T-cell (primary cell): ENCODE data around the gene KDELR1. TPM values are rescaled to one million over a fixed set of nuclear protein-coding genes. Genes with fewer than 3 reads are reported as not detected.

Experiments used
- ATAC-seq, 4 experiments: fragments of 200-7000 bp in 3 of 4; fragments of 150-1000 bp in 1 of 4; cut with Tn5 transposase; replicated peaks in 1 of 4; 1 replicate in 3 of 4; 2 replicates in 1 of 4; pipeline ENCODE4 v1.10.0; 2021; ENCODE audit warnings: moderate library complexity in 3 of 4, mild to moderate bottlenecking in 2 of 4, moderate number of reproducible peaks in 1 of 4
- CTCF ChIA-PET, 2 donors: fragments of 300-600 bp; sonication (Branson Sonifier 250); formaldehyde crosslinking; loops; one replicate each; lab custom pipeline; 2022; ENCODE audit warnings: antibody characterized with exemption in 2 of 2; lab: Charles Lee
- POLR2A ChIA-PET, 2 donors: fragments of 300-600 bp; sonication (Branson Sonifier 250); formaldehyde crosslinking; loops; one replicate each; lab custom pipeline; 2022; ENCODE audit warnings: antibody characterized with exemption in 2 of 2; lab: Charles Lee
- DNase-seq, 35 experiments: peaks; one replicate each; pipeline versions ENCODE4 v3.0.0 to v3.0.0-alpha.2; 2013 to 2023
- H3K27ac ChIP-seq: one replicate; pipeline ENCODE4 v1.5.1; 2013; ENCODE audit warnings: low read length
- H3K27me3 ChIP-seq, 2 experiments: replicated peaks in 1 of 2; 1 replicate in 1 of 2; 2 replicates in 1 of 2; pipeline versions ENCODE4 v1.6.1 to v1.7.0; 2013; ENCODE audit warnings: low read length in 1 of 2, mixed read lengths in 1 of 2; ENCODE audit not compliant: control insufficient read depth in 2 of 2, insufficient read depth in 2 of 2; ENCODE audit errors: extremely low read depth in 1 of 2
- H3K36me3 ChIP-seq, 2 donors: 1 replicate in 1 of 2; 2 replicates in 1 of 2; pipeline versions ENCODE4 v1.6.1 to v1.7.0; 2013; ENCODE audit warnings: low read length in 1 of 2; ENCODE audit not compliant: control insufficient read depth in 2 of 2, insufficient read depth in 1 of 2; ENCODE audit errors: extremely low read depth in 1 of 2
- H3K4me1 ChIP-seq, 2 experiments: 1 replicate in 1 of 2; 2 replicates in 1 of 2; pipeline versions ENCODE4 v1.6.1 to v1.7.0; 2013; ENCODE audit warnings: low read length in 2 of 2, mixed read lengths in 1 of 2; ENCODE audit not compliant: insufficient read depth in 2 of 2, control insufficient read depth in 1 of 2; ENCODE audit errors: extremely low read depth in 1 of 2
- H3K4me3 ChIP-seq, 2 donors: 1 replicate in 1 of 2; 2 replicates in 1 of 2; pipeline versions ENCODE4 v1.5.1 to v1.7.0; 2013; ENCODE audit warnings: mild to moderate bottlenecking in 2 of 2, low read length in 1 of 2, moderate library complexity in 1 of 2; ENCODE audit not compliant: control insufficient read depth in 1 of 2; ENCODE audit errors: extremely low read depth in 1 of 2
- H3K9me3 ChIP-seq: 2 replicates; pipeline ENCODE4 v1.7.0; 2013
- H3K27ac Mint-ChIP-seq, 2 donors: one replicate each; pipeline ENCODE4 v1.8.0; 2020 to 2021; ENCODE audit warnings: mild to moderate bottlenecking in 2 of 2, mixed read lengths in 2 of 2
- H3K27me3 Mint-ChIP-seq, 2 donors: one replicate each; pipeline ENCODE4 v1.8.0; 2021 to 2022; ENCODE audit warnings: mixed read lengths in 2 of 2
- H3K36me3 Mint-ChIP-seq: one replicate; pipeline ENCODE4 v1.8.0; 2021; ENCODE audit warnings: mixed read lengths
- H3K4me1 Mint-ChIP-seq, 3 donors: one replicate each; pipeline ENCODE4 v1.8.0; 2020 to 2022; ENCODE audit warnings: mixed read lengths in 3 of 3, mild to moderate bottlenecking in 1 of 3
- H3K4me3 Mint-ChIP-seq, 3 donors: one replicate each; pipeline ENCODE4 v1.8.0; 2020 to 2022; ENCODE audit warnings: mild to moderate bottlenecking in 3 of 3, mixed read lengths in 3 of 3, moderate library complexity in 3 of 3
- H3K9me3 Mint-ChIP-seq, 3 donors: one replicate each; pipeline ENCODE4 v1.8.0; 2020 to 2022; ENCODE audit warnings: mixed read lengths in 3 of 3
- WGBS: methylation state at CpG from one replicate; pipeline ENCODE4 v1.1.5; 2013; ENCODE audit warnings: missing lambda C conversion rate; ENCODE audit not compliant: insufficient coverage; 5-methylcytosine and 5-hydroxymethylcytosine counted together
- total RNA-seq, 35 experiments: library from RNA in 6 of 35; stranded (reverse) in 6 of 35; fragments of 120-200 nt in 1 of 35; gene quantifications; one replicate each; pipeline versions ENCODE4 v1.2.1 to v1.2.4 and lab custom pipeline; 2013 to 2026

The KDELR1 gene
- total RNA-seq, 5 donors from 2014 or later (not counting 1 experiment from before 2014, with no cell fraction given): 40.9 to 55.9 (median 47.5) TPM

- no peaks in the 10 kb centered on the region for H3K9me3 Mint-ChIP-seq
- Histone ChIP-seq H3K36me3 (peaks cover 21 to 37% of the 10 kb centered on the region in 2 donors), H3K9me3 (no peaks in the 10 kb centered on the region), H3K4me3 (no peak overlapping the region), H3K27ac (no peak overlapping the region), H3K27me3 (no peaks in the 10 kb centered on the region), H3K4me1 (no peaks in the 10 kb centered on the region)
- CTCF ChIA-PET: no interaction called here
- no peaks in the 10 kb centered on the region for H3K4me1 Mint-ChIP-seq
- no peak for DNase-seq
- no peak overlapping the region for H3K27ac Mint-ChIP-seq
- no peaks in the 10 kb centered on the region for H3K27me3 Mint-ChIP-seq
- POLR2A ChIA-PET: interaction anchor here in 1 of 2 donors (0.6 kb wide), 1 partner anchor 834 kb away, joined by 8 read pairs; no protein-coding TSS in a partner anchor
- ATAC-seq: no peak
- peaks cover 32% of the 10 kb centered on the region for H3K36me3 Mint-ChIP-seq
- WGBS: 80% methylated on average over 1 of the region's 8 CpGs
- H3K4me3 Mint-ChIP-seq: no peak overlapping the region
These were observed 9.1 kb downstream of the KDELR1 start for GRCh38 chr19:48382286-48382685.

- H3K27ac ChIP-seq: no peak overlapping the region
- POLR2A ChIA-PET: interaction anchor here in 1 of 2 donors (0.6 kb wide), 1 partner anchor 834 kb away, joined by 8 read pairs; no protein-coding TSS in a partner anchor
- CTCF ChIA-PET: no interaction called here
- no peaks in the 10 kb centered on the region for H3K4me1 Mint-ChIP-seq
- no peaks in the 10 kb centered on the region for H3K27me3 Mint-ChIP-seq
- H3K9me3 ChIP-seq: no peaks in the 10 kb centered on the region
- no peaks in the 10 kb centered on the region for H3K4me1 ChIP-seq
- 100% methylated on average over 3 of the region's 11 CpGs for WGBS
- no peak for DNase-seq
- no peaks in the 10 kb centered on the region for H3K9me3 Mint-ChIP-seq
- no peak overlapping the region for H3K4me3 Mint-ChIP-seq
- H3K4me3 ChIP-seq: no peak overlapping the region
- no peaks in the 10 kb centered on the region for H3K27me3 ChIP-seq
- peaks cover 32% of the 10 kb centered on the region for H3K36me3 Mint-ChIP-seq
- peaks cover 19 to 33% of the 10 kb centered on the region in 2 donors for H3K36me3 ChIP-seq
- no peak overlapping the region for H3K27ac Mint-ChIP-seq
- no peak for ATAC-seq
These were observed 10.0 kb downstream of the KDELR1 start for GRCh38 chr19:48381178-48381950.

GRCh38 chr19:48379058-48379457 is 12.3 kb downstream of the KDELR1 start:
- Histone ChIP-seq H3K27ac (no peak overlapping the region), H3K4me3 (no peak overlapping the region), H3K27me3 (peaks cover 0 to 8% of the 10 kb centered on the region in 2 experiments), H3K36me3 (peaks cover 9 to 13% of the 10 kb centered on the region in 2 donors), H3K9me3 (no peaks in the 10 kb centered on the region), H3K4me1 (no peaks in the 10 kb centered on the region)
- Mint-ChIP-seq H3K27me3 (no peaks in the 10 kb centered on the region), H3K9me3 (no peaks in the 10 kb centered on the region), H3K4me1 (no peaks in the 10 kb centered on the region), H3K4me3 (no peak overlapping the region), H3K36me3 (peaks cover 20% of the 10 kb centered on the region), H3K27ac (peak overlapping the region in 1 of 2 donors; percentile 39)
- CTCF ChIA-PET: no interaction called here
- POLR2A ChIA-PET: interaction anchor here in 1 of 2 donors (0.7 kb wide), 1 partner anchor 110 kb away, joined by 6 read pairs; no protein-coding TSS in a partner anchor
- no peak for ATAC-seq
- DNase-seq: no peak
- WGBS: 98% methylated on average over 4 of the region's 5 CpGs

GRCh38 chr19:48378194-48378570 is 13.2 kb downstream of the KDELR1 start:
- Mint-ChIP-seq H3K36me3 (peaks cover 14% of the 10 kb centered on the region), H3K27me3 (no peaks in the 10 kb centered on the region), H3K9me3 (no peaks in the 10 kb centered on the region), H3K4me3 (no peak overlapping the region), H3K27ac (no peak overlapping the region), H3K4me1 (no peaks in the 10 kb centered on the region)
- H3K4me3 ChIP-seq: no peak overlapping the region
- 93% methylated on average over 8 of the region's 10 CpGs for WGBS
- POLR2A ChIA-PET: no interaction called here
- CTCF ChIA-PET: no interaction called here
- peaks cover 0 to 13% of the 10 kb centered on the region in 2 experiments for H3K27me3 ChIP-seq
- no peaks in the 10 kb centered on the region for H3K4me1 ChIP-seq
- H3K27ac ChIP-seq: no peak overlapping the region
- H3K9me3 ChIP-seq: no peaks in the 10 kb centered on the region
- peaks cover 1 to 4% of the 10 kb centered on the region in 2 donors for H3K36me3 ChIP-seq
- ATAC-seq (no peak), DNase-seq (no peak)

- H3K4me1 Mint-ChIP-seq: no peaks in the 10 kb centered on the region
- no peaks in the 10 kb centered on the region for H3K9me3 Mint-ChIP-seq
- no peaks in the 10 kb centered on the region for H3K27me3 Mint-ChIP-seq
- no peaks in the 10 kb centered on the region for H3K36me3 Mint-ChIP-seq
- Histone ChIP-seq H3K27ac (no peak overlapping the region), H3K27me3 (peaks cover 0 to 16% of the 10 kb centered on the region in 2 experiments), H3K9me3 (no peaks in the 10 kb centered on the region), H3K4me3 (no peak overlapping the region), H3K36me3 (no peaks in the 10 kb centered on the region), H3K4me1 (no peaks in the 10 kb centered on the region)
- POLR2A ChIA-PET: no interaction called here
- CTCF ChIA-PET: no interaction called here
- no peak for ATAC-seq
- no peak overlapping the region for H3K4me3 Mint-ChIP-seq
- no peak overlapping the region for H3K27ac Mint-ChIP-seq
- 92% methylated on average over 11 of the region's 11 CpGs for WGBS
- no peak for DNase-seq
These were observed 17.8 kb downstream of the KDELR1 start for GRCh38 chr19:48373567-48373966.

GRCh38 chr19:48372904-48373303 is 18.4 kb downstream of the KDELR1 start:
- no peaks in the 10 kb centered on the region for H3K36me3 ChIP-seq
- WGBS: 70% methylated on average over 4 of the region's 4 CpGs
- ATAC-seq (no peak), DNase-seq (no peak)
- no peaks in the 10 kb centered on the region for H3K4me1 ChIP-seq
- peaks cover 0 to 16% of the 10 kb centered on the region in 2 experiments for H3K27me3 ChIP-seq
- ChIA-PET CTCF (no interaction called here), POLR2A (no interaction called here)
- no peaks in the 10 kb centered on the region for H3K27me3 Mint-ChIP-seq
- H3K27ac ChIP-seq: no peak overlapping the region
- no peaks in the 10 kb centered on the region for H3K9me3 ChIP-seq
- no peaks in the 10 kb centered on the region for H3K4me1 Mint-ChIP-seq
- H3K27ac Mint-ChIP-seq: no peak overlapping the region
- no peak overlapping the region for H3K4me3 Mint-ChIP-seq
- no peak overlapping the region for H3K4me3 ChIP-seq
- no peaks in the 10 kb centered on the region for H3K9me3 Mint-ChIP-seq
- H3K36me3 Mint-ChIP-seq: no peaks in the 10 kb centered on the region
